Measurements from ENCODE around the gene SELENOF.

- no peak for TF ChIP-seq POLR2A (IDR thresholded peaks at IDR 0.05)
- no peak for TF ChIP-seq POLR2AphosphoS5 (IDR thresholded peaks at IDR 0.05)
- TF ChIP-seq CTCF (IDR thresholded peaks at IDR 0.05), result no peak
These were observed 88.6 kb downstream of the SELENOF start for GRCh38 chr1:86825319-86825718.
